ENCODE data around the gene OSBPL6. TPM values are rescaled to one million over a fixed set of nuclear protein-coding genes. Genes with fewer than 3 reads are reported as not detected.

OSBPL6 gene
- total RNA-seq, 1 experiment from 2014 or later, result 4.6 TPM

DNA sequence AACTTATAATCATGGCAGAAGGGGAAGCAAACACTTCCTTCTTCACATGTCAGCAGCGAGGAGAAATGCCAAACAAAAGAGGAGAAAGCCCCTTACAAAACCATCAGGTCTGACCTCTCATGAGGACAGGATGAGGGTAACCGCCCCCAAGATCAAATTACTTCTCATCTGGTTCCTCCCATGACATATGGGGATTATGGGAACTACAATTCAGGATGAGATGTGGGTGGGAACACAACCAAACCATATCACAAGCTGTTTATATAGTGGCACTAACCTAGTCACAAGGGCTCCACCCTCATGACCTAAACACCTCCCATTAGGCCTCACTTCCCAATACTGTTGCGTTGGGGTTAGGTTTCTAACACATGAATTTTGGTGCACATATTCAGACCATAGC is 110.0 kb downstream of the OSBPL6 start:
- no peak overlapping the region for H3K23ac ChIP-seq (ENCODE audit: insufficient read length, low read depth, low read length)
- H3K79me1 ChIP-seq (ENCODE audit: insufficient read depth, low read depth, low read length, poor library complexity, severe bottlenecking), result no peaks in the 10 kb centered on the region
- H3K18ac ChIP-seq (ENCODE audit: insufficient read length, low read depth, low read length), result no peak overlapping the region
- H4K91ac ChIP-seq (ENCODE audit: insufficient read length, low read depth, low read length), result no peak overlapping the region
- no peak overlapping the region for H4K5ac ChIP-seq (ENCODE audit: insufficient read length, low read depth, low read length)
- no peak overlapping the region for H3K4ac ChIP-seq (ENCODE audit: low read depth, low read length)
- no peak overlapping the region for H2BK5ac ChIP-seq (ENCODE audit: insufficient read length, low read length)
- no peaks in the 10 kb centered on the region for H4K20me1 ChIP-seq (ENCODE audit: control insufficient read depth, insufficient read depth, insufficient read length)
- H3K4me1 Mint-ChIP-seq, result peaks cover 3 to 7% of the 10 kb centered on the region in 2 experiments; a peak in 1 of 4 replicates
- H3K79me2 ChIP-seq (ENCODE audit: insufficient read depth, low read length), result no peaks in the 10 kb centered on the region
- H2BK120ac ChIP-seq (ENCODE audit: low read depth, low read length, poor library complexity, severe bottlenecking), result no peak overlapping the region
- H3K9me3 Mint-ChIP-seq, result no peaks in the 10 kb centered on the region
- no peak overlapping the region for H2BK12ac ChIP-seq (ENCODE audit: insufficient read length, low read depth, low read length)
- no peak overlapping the region for H3K14ac ChIP-seq (ENCODE audit: insufficient read depth, low read length)
- H3K4me1 ChIP-seq (ENCODE audit: insufficient read depth, low read length), result no peaks in the 10 kb centered on the region
- no peak overlapping the region for H3T11ph ChIP-seq (ENCODE audit: low read length)
- no peak overlapping the region for H3K4me3 Mint-ChIP-seq
- no peak for DNase-seq
- no peak overlapping the region for H2BK20ac ChIP-seq (ENCODE audit: low read depth, low read length, poor library complexity, severe bottlenecking)
- no peak for TF ChIP-seq CTCF (conservative IDR thresholded peaks at IDR 0.05)
- no peaks in the 10 kb centered on the region for H3K27me3 Mint-ChIP-seq (ENCODE audit: low read depth)
- H2AFZ ChIP-seq (ENCODE audit: low read length), result no peak overlapping the region
- no peaks in the 10 kb centered on the region for H3K27me3 ChIP-seq (ENCODE audit: insufficient read depth, low read length)
- H2AK5ac ChIP-seq (ENCODE audit: insufficient read length, low read length), result no peak overlapping the region
- no peak overlapping the region for H3K27ac ChIP-seq (ENCODE audit: insufficient read length, low read depth, low read length)
- H2BK15ac ChIP-seq (ENCODE audit: low read depth, low read length), result no peak overlapping the region
- no peak overlapping the region for H3K27ac Mint-ChIP-seq
- no peaks in the 10 kb centered on the region for H3K23me2 ChIP-seq (ENCODE audit: insufficient read length, low read depth, low read length, poor library complexity, severe bottlenecking)
- no CpG with 5 or more reads among the region's 3 CpGs for WGBS (ENCODE audit: extremely low coverage, insufficient read length, low lambda C conversion rate)
- no peak overlapping the region for H3K56ac ChIP-seq (ENCODE audit: insufficient read length, low read depth, low read length)
- no peak overlapping the region for H3K9ac ChIP-seq (ENCODE audit: extremely low read depth, insufficient read length, low read length)
- no peaks in the 10 kb centered on the region for H3K9me3 ChIP-seq (ENCODE audit: control insufficient read depth, low read depth, low read length)
- no peak overlapping the region for H3K4me2 ChIP-seq (ENCODE audit: insufficient read depth, insufficient read length, low read length)
- no peak overlapping the region for H4K8ac ChIP-seq (replicated peaks; ENCODE audit: insufficient read length, low read depth, low read length)
- no peaks in the 10 kb centered on the region for H3K36me3 Mint-ChIP-seq (ENCODE audit: insufficient read depth in 1 of 3, low read depth in 3 of 3)

Data from H9 (cell line).